Stimulated activated CD8-positive, alpha-beta memory T cell treated with anti-CD3 and anti-CD28 coated beads, Interleukin-2, amount 100 ng/mL, for 48 hours (primary cell): ENCODE measurements around the gene MTA3.
"Not testable (repeated sequence)": the region's sequence is repeated elsewhere in the genome, so short reads cannot be mapped to it uniquely, and the experiment has no call there.

Source experiments
- DNase-seq, 2 donors: peaks; one replicate each; pipeline ENCODE4 v3.0.0-alpha.2; 2020; ENCODE audit warnings: low read depth in 2 of 2

The MTA3 gene

GRCh38 chr2:42607101-42607637 lies 38.7 kb downstream of the MTA3 start:
- no peak for DNase-seq

DNA sequence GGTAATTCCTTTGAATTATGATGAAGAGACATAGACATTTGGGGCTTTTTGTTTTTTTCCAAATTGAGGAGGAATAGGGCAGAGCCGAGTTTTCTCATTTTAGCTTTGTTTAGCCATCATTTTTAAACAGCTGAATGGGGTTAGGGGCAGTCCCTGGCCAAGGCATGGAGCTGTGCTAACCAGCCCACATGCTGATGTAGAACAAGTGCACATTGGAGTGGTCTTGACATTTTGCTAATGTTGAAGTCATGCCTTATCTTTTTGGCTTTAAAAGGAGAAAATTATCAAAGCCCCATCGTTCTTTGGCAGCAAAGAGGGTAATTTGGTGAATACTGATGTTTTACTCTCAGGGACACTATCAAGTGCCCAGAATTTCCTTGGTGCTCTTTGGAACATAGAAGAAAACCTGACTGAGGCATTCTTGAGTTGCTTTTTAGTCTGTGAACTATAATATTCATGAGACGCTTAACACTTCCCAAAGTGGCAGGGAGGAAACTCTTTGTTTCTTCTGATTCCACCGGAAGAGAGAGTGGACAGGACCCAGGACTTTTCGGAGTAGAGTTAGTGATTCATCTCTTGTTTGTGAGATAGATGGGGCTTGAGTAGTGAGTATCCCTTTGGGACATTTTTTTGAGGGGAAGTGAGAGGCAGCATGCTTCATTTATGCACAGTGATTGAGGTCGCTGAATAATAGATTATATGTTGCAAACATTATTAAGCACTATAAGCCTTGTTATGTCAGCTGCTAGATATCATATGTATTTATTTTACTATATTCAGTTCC lies 45.0 kb downstream of the MTA3 start:
- no peak for DNase-seq

DNA sequence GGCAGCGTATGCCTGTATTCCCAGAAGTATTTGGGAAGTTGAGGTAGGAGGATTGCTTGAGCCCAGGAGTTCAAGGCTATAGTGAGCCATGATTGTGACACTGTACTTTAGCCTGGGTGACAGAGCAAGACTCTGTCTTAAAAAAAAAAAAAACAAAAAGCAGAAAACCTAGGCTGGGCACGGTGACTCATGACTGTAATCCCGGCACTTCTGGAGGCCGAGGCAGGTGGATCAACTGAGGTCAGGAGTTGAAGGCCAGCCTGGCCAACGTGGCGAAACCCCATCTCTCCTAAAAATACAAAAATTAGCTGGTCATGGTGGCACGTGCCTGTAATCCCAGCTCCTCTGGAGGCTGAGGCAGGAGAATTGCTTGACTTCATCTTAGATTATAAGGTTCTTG lies 46.4 kb downstream of the MTA3 start:
- DNase-seq: no peak

DNA sequence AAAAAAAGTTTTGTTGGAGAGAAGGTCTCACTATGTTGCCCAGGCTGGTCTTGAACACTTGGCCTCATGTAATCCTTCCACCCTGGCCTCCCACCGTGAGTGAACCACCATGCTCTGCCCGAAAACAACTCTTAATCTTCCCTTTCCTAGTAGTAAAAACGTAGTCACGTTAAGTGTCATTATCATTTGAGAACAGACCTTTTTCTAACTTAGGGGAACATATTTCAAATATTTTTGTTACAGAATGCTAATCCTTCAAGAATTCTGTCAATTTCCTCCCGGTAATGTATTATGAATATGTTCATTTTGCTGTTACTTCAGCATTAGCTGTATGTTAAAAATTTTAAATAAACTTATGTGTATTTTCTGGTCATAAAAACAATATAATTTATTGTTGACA lies 49.7 kb downstream of the MTA3 start:
- DNase-seq: no peak

GRCh38 chr2:42618972-42619371 lies 50.5 kb downstream of the MTA3 start:
- no peak for DNase-seq

DNA sequence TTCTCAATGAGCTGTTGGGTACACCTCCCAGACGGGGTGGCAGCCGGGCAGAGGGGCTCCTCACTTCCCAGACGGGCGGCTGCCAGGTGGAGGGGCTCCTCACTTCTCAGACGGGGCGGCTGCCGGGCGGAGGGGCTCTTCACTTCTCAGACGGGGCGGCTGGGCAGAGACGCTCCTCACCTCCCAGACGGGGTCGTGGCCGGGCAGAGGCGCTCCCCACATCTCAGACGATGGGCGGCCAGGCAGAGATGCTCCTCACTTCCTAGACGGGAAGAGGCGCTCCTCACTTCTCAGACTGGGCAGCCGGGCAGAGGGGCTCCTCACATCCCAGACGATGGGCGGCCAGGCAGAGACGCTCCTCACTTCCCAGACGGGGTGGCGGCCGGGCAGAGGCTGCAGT lies 53.2 kb downstream of the MTA3 start:
- not testable (repeated sequence) for DNase-seq

- DNase-seq: no peak
Observed at GRCh38 chr2:42622943-42623676, 54.7 kb downstream of the MTA3 start.

GRCh38 chr2:42624047-42624446 lies 55.6 kb downstream of the MTA3 start:
- DNase-seq: no peak

DNA sequence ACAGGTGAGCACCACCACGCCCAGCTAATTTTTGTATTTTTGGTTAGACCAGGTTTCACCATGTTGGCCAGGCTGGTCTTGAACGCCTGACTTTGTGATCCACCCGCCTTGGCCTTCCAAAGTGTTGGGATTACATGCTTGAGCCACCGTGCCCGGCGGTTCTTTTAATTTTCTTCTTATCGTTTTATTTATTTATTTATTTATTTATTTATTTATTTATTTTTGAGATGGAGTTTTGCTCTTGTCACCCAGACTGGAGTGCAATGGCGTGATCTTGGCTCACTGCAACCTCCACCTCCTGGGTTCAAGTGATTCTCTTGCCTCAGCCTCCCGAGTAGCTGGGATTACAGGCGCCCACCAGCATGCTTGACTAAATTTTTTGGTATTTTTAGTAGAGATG lies 59.6 kb downstream of the MTA3 start:
- not testable (repeated sequence) for DNase-seq

DNA sequence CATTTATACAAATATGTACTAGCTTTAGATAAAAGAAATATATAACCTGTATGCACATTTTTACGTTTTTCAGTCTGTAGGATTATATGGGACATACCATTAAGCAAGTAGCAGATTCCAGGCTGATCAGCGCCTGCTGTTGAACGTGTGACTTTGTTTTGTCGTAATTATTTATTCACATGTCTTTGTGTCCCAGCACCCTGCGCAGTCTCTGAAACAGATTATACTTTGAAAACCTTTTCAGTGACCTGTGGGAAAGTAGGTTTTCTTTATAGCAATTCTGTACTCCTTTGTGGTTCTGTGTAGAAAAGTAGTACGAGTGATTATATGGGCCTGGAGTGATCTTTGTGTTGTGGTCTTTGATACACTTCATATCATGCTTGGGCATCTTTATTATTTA lies 68.5 kb downstream of the MTA3 start:
- no peak for DNase-seq

DNA sequence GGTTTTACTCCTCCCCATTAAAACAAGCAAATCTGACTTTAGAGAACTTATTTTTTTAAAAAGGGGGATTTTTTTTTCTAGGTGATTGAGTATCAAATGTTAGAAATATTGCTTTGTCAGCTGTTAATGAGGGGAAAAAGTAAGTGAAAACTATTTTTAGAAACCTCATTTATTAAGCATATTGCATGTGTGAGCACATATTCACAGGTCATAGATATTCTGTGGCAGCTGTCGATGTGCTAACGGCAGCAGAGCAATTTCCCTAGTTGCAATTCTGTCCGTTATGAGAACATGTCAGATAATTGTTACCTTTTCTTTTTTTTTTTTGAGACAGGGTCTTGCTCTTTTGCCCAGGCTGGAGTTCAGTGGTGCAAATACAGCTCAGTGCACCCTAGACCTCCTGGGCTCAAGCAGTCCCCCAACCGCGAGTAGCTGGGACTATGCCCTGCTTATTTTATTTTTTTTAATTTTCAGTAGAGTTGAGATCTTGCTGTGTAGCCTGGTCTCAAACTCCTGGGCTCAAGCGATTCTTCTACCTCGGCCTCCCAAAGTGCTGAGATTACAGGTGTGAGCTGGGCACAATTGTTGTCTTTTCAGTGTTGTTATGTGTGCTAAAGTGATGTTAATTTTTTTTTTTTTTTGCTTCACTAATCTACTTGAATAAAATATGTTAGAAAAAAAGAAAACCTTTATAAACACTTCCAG lies 69.8 kb downstream of the MTA3 start:
- no peak for DNase-seq

DNA sequence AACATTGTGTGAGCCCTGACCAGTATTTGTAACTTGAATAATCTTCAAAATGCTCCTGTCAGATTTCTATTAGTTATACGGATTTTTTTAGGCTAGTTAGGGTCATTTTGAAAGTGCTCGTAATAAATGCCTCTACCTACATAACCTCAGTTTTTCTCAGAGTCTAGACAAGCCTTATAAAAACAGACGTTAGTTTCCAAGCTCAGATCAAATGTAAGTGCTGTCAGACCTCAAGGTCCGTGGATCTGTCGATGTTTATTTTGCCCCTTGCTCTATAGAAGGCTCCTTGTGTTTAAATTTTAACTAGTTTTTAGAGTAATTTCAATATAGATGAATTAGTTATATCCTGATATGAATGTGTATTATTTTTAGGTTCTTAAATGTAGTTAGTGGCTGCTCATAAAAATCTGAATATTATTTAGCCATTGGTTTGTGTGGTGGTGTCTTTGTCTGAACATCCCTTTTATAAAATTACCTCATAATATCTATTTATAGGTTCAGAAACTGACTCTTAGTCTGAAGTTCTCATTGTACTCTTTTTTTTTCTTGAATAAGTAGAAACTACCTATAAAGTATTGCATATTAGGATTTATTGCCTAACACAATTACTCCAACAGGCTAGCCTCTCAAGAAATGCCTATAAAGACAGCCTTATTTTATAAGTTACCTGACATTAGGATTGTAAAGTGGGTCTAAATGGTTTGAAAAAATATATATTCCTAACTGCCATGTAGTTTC lies 71.1 kb downstream of the MTA3 start:
- no peak for DNase-seq

- DNase-seq: no peak
Observed at GRCh38 chr2:42640261-42640660, 71.8 kb downstream of the MTA3 start.

GRCh38 chr2:42642371-42642770 lies 73.9 kb downstream of the MTA3 start:
- DNase-seq: not testable (repeated sequence)

DNA sequence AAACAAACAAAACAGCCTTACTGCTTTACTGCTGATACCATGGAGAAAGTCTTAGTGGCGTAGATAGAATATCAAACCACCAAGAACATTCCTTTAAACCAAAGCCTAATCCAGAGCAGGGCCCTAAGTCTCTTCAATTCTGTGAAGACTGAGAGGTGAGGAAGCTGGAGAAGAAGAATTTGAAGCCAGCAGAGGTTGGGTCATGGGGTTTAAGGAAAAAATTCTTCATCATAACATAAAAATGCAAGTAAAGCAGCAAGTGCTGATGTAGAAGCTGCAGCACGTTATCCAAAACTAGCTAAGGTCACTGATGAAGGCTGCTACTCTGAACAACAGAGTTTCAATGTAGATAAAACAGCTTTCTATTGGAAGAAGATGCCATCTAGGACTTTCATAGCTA lies 77.1 kb downstream of the MTA3 start:
- DNase-seq: no peak

DNA sequence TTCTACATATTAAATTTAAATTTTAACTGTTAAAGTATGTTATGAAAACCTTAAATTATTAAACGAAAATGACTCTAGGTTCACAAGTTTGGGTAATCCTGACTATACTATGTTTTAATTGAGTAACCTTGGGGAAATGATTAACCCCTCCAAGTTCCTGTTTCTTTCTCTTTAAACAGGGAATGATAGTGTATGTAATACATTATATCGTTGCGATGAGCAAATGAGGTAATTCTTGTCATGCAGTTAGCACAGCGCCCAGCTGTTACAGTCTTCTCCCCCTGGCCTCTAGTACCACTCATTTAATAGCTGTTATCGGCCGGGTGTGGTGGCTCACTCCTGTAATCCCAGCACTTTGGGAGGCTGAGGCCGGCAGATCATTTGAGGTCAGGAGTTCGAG lies 80.4 kb downstream of the MTA3 start:
- DNase-seq: no peak

GRCh38 chr2:42651057-42651456 lies 82.6 kb downstream of the MTA3 start:
- no peak for DNase-seq

DNA sequence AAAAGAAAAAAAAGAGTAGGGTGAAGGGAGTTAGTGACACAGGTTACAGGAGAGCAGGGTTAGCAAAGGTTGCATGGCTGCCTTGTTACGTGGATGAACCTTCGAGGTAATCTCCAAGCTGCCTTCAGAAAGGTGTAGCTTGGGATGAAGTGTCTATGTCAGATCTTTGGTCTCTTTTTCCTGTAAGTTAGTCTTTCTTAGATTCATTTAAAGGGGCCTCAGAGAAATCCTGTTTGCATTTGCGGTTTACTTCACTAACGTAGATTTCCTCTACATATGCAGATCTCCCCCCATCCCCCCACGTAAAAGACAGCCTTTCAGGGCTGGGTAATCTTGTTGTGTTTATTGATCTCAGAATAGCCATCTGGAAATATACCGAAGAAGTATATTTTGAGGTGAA lies 83.7 kb downstream of the MTA3 start:
- no peak for DNase-seq

DNA sequence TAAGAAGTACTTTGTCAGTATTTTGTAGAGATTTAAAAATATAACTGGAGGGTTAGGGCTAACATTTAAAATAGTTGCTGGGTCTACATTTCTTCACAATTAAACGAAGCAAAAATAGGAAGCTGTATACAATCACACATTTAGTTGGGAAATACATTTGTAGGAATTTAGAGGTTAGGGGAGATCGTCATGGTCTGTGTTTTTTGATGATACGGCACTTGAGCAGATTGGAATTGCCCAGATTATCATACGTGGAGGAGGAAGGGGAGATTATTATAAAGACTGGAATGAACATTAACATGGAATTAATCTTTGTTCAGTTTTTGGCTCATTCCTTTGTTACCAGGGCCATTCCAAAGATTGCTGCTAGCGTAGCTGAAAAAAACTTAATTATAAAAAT lies 84.6 kb downstream of the MTA3 start:
- DNase-seq: no peak

- no peak for DNase-seq
Observed at GRCh38 chr2:42653908-42654445, 85.5 kb downstream of the MTA3 start.

DNA sequence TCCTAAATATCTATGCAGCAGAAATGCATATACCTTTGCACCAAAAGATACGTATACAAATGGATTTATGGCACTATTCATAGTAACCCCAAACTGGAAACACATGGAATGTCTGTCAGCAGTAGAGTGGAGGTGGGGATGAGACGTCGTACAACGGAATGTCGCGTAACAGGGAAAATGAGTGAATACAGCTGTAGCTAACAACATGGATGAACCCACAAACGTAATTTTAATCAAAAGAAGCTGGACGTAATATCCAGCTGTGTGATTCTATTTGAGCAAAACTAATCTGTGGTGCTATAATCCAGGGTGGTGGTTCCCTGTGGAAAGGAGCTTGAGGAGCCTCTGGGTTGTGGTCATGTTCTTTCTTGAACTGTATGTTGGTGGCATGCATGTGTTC lies 89.9 kb downstream of the MTA3 start:
- DNase-seq: no peak

DNA sequence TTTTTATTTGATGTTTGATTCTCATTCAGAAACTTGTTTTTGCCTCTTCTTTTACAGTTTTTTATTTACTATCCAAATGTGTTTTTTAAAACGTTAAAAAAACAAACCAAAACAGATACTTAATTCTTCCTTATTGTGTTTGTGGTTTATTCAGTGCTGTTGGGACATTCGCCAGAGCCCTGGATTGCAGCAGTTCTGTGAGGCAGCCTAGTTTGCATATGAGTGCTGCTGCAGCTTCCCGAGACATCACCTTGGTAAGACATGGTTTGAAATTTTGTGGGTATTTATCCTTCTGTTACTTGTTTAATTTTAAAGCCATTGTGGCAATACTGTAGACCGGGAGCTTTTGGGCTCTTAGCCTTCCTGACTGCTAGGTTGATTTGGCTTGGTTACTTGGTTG lies 91.2 kb downstream of the MTA3 start:
- DNase-seq: no peak
